ENCODE data around the gene DCC. TPM values are rescaled to one million over a fixed set of nuclear protein-coding genes. Genes with fewer than 3 reads are reported as not detected.

The DCC gene
- total and polyA plus RNA-seq, 2 experiments from 2014 or later: 0.53 to 0.73 TPM

- H3K27ac Mint-ChIP-seq: no peak overlapping the region
- H3K4me2 ChIP-seq: no peak overlapping the region
- H2AFZ ChIP-seq: no peak overlapping the region
- H3K36me3 Mint-ChIP-seq (ENCODE audit: low read depth): peaks cover 3% of the 10 kb centered on the region; the same call in 1 of the 3 replicates
- H4K20me1 ChIP-seq (replicated peaks; ENCODE audit: insufficient read depth): no peaks in the 10 kb centered on the region
- H3K27me3 Mint-ChIP-seq (ENCODE audit: insufficient read depth, low read depth, poor library complexity): no peaks in the 10 kb centered on the region
- H3K4me3 Mint-ChIP-seq: no peak overlapping the region
- H3K4me1 ChIP-seq (ENCODE audit: insufficient read depth): no peaks in the 10 kb centered on the region
- H3K27me3 ChIP-seq (ENCODE audit: insufficient read depth): no peaks in the 10 kb centered on the region
- no peak overlapping the region for H3K27ac ChIP-seq (ENCODE audit: low read depth)
- H3K4me3 ChIP-seq: no peak overlapping the region
- no peak for ATAC-seq
- H3K36me3 ChIP-seq (ENCODE audit: insufficient read depth): no peaks in the 10 kb centered on the region
- TF ChIP-seq ETS1 (IDR thresholded peaks at IDR 0.05): no peak
- TF ChIP-seq ZNF114 (CRISPR knock-in tag; IDR thresholded peaks at IDR 0.05): no peak
- no peak for TF ChIP-seq ZNF462 (CRISPR knock-in tag; IDR thresholded peaks at IDR 0.05)
- no peak for TF ChIP-seq STAT1 (IDR thresholded peaks at IDR 0.05; ENCODE audit: unreplicated experiment)
- TF ChIP-seq CREB1 (CRISPR knock-in tag; IDR thresholded peaks at IDR 0.05; ENCODE audit: low read depth): no peak
- no peak for TF ChIP-seq JUNB (IDR thresholded peaks at IDR 0.05; ENCODE audit: unreplicated experiment)
- no peak for TF ChIP-seq POLR2AphosphoS5 (IDR thresholded peaks at IDR 0.05; ENCODE audit: low read depth)
- TF ChIP-seq CTCF (conservative IDR thresholded peaks at IDR 0.05; ENCODE audit: low read depth in 2 of 2): no peak
- TF ChIP-seq NANOG (IDR thresholded peaks at IDR 0.05; ENCODE audit: borderline replicate concordance): no peak
- TF ChIP-seq EZH2phosphoT487 (IDR thresholded peaks at IDR 0.05; ENCODE audit: unreplicated experiment): no peak
- TF ChIP-seq REST (IDR thresholded peaks at IDR 0.05; ENCODE audit: unreplicated experiment): no peak
- TF ChIP-seq EZH2 (IDR thresholded peaks at IDR 0.05; ENCODE audit: low read depth, unreplicated experiment): no peak
- no peaks in the 10 kb centered on the region for H3K79me2 ChIP-seq (replicated peaks; ENCODE audit: insufficient read depth)
- no peaks in the 10 kb centered on the region for H3K9me3 Mint-ChIP-seq
- no peak for DNase-seq (ENCODE audit: low spot score)
- no peaks in the 10 kb centered on the region for H3K9me2 ChIP-seq (ENCODE audit: insufficient read depth)
- H3K4me1 Mint-ChIP-seq: peaks cover 11% of the 10 kb centered on the region
- H3F3A ChIP-seq (replicated peaks; ENCODE audit: low read depth): no peaks in the 10 kb centered on the region
Measured at GRCh38 chr18:53531187-53531586, 1191.2 kb downstream of the DCC start.

All from GM23338 (cell line).